ENCODE results near the gene FOXN3. TPM values are rescaled to one million over a fixed set of nuclear protein-coding genes. Genes with fewer than 3 reads are reported as not detected.

FOXN3 gene
- total RNA-seq, 2 donors from 2014 or later, result 116 to 117 TPM

- Mint-ChIP-seq H3K27ac (no peak overlapping the region), H3K4me1 (peaks cover 12% of the 10 kb centered on the region), H3K36me3 (ENCODE audit: low read depth) (no peaks in the 10 kb centered on the region), H3K4me3 (no peak overlapping the region), H3K27me3 (no peaks in the 10 kb centered on the region)
- no peak for DNase-seq
- H3K9me3 ChIP-seq (ENCODE audit: control insufficient read depth, low read length, poor library complexity, severe bottlenecking), result no peaks in the 10 kb centered on the region
- no peak for ATAC-seq
These were observed 34.5 kb downstream of the FOXN3 start for GRCh38 chr14:89382487-89382886.

GRCh38 chr14:89379891-89380820 lies 36.9 kb downstream of the FOXN3 start:
- Mint-ChIP-seq H3K36me3 (ENCODE audit: low read depth) (no peaks in the 10 kb centered on the region), H3K4me3 (no peak overlapping the region), H3K27ac (no peak overlapping the region), H3K4me1 (peaks cover 16% of the 10 kb centered on the region), H3K27me3 (no peaks in the 10 kb centered on the region)
- DNase-seq, result no peak
- ATAC-seq, result no peak
- H3K9me3 ChIP-seq (ENCODE audit: control insufficient read depth, low read length, poor library complexity, severe bottlenecking), result no peaks in the 10 kb centered on the region

- no peak overlapping the region for H3K4me3 Mint-ChIP-seq
- ATAC-seq (no peak), DNase-seq (no peak)
- H3K27ac Mint-ChIP-seq, result no peak overlapping the region
- H3K36me3 Mint-ChIP-seq (ENCODE audit: low read depth), result no peaks in the 10 kb centered on the region
- H3K9me3 ChIP-seq (ENCODE audit: control insufficient read depth, low read length, poor library complexity, severe bottlenecking), result no peaks in the 10 kb centered on the region
- peaks cover 13% of the 10 kb centered on the region for H3K4me1 Mint-ChIP-seq
- no peaks in the 10 kb centered on the region for H3K27me3 Mint-ChIP-seq
These were observed 38.0 kb downstream of the FOXN3 start for GRCh38 chr14:89379006-89379405.

GRCh38 chr14:89378119-89378518 lies 38.9 kb downstream of the FOXN3 start:
- H3K9me3 ChIP-seq (ENCODE audit: control insufficient read depth, low read length, poor library complexity, severe bottlenecking), result no peaks in the 10 kb centered on the region
- ATAC-seq (peak; percentile 81), DNase-seq (no peak)
- Mint-ChIP-seq H3K27me3 (no peaks in the 10 kb centered on the region), H3K36me3 (ENCODE audit: low read depth) (no peaks in the 10 kb centered on the region), H3K4me1 (peaks cover 16% of the 10 kb centered on the region), H3K27ac (peak overlapping the region; percentile 42), H3K4me3 (no peak overlapping the region)

GRCh38 chr14:89377544-89377943 lies 39.5 kb downstream of the FOXN3 start:
- H3K4me3 Mint-ChIP-seq, result no peak overlapping the region
- peak overlapping the region; percentile 42 for H3K27ac Mint-ChIP-seq
- H3K27me3 Mint-ChIP-seq, result no peaks in the 10 kb centered on the region
- H3K4me1 Mint-ChIP-seq, result peaks cover 21% of the 10 kb centered on the region
- no peaks in the 10 kb centered on the region for H3K9me3 ChIP-seq (ENCODE audit: control insufficient read depth, low read length, poor library complexity, severe bottlenecking)
- DNase-seq, result no peak
- no peak for ATAC-seq
- H3K36me3 Mint-ChIP-seq (ENCODE audit: low read depth), result no peaks in the 10 kb centered on the region

- H3K36me3 Mint-ChIP-seq (ENCODE audit: low read depth), result peaks cover 3% of the 10 kb centered on the region
- no peaks in the 10 kb centered on the region for H3K27me3 Mint-ChIP-seq
- H3K4me3 Mint-ChIP-seq, result no peak overlapping the region
- H3K27ac Mint-ChIP-seq, result no peak overlapping the region
- no peaks in the 10 kb centered on the region for H3K9me3 ChIP-seq (ENCODE audit: control insufficient read depth, low read length, poor library complexity, severe bottlenecking)
- H3K4me1 Mint-ChIP-seq, result peaks cover 32% of the 10 kb centered on the region
- DNase-seq (no peak), ATAC-seq (no peak)
These were observed 42.1 kb downstream of the FOXN3 start for GRCh38 chr14:89374908-89375307.

GRCh38 chr14:89373185-89373584 lies 43.8 kb downstream of the FOXN3 start:
- ATAC-seq (no peak), DNase-seq (no peak)
- H3K4me3 Mint-ChIP-seq, result no peak overlapping the region
- H3K4me1 Mint-ChIP-seq, result peaks cover 32% of the 10 kb centered on the region
- no peaks in the 10 kb centered on the region for H3K9me3 ChIP-seq (ENCODE audit: control insufficient read depth, low read length, poor library complexity, severe bottlenecking)
- H3K27ac Mint-ChIP-seq, result no peak overlapping the region
- no peaks in the 10 kb centered on the region for H3K27me3 Mint-ChIP-seq
- peaks cover 3% of the 10 kb centered on the region for H3K36me3 Mint-ChIP-seq (ENCODE audit: low read depth)

- H3K9me3 ChIP-seq (ENCODE audit: control insufficient read depth, low read length, poor library complexity, severe bottlenecking), result no peaks in the 10 kb centered on the region
- Mint-ChIP-seq H3K4me3 (no peak overlapping the region), H3K4me1 (peaks cover 27% of the 10 kb centered on the region), H3K27ac (peak overlapping the region; percentile 54), H3K27me3 (no peaks in the 10 kb centered on the region), H3K36me3 (ENCODE audit: low read depth) (peaks cover 3% of the 10 kb centered on the region)
- no peak for DNase-seq
- ATAC-seq, result no peak
These were observed 44.5 kb downstream of the FOXN3 start for GRCh38 chr14:89372512-89372883.

GRCh38 chr14:89371585-89372511 lies 45.2 kb downstream of the FOXN3 start:
- H3K27ac Mint-ChIP-seq, result peak overlapping the region; percentile 54

GRCh38 chr14:89370781-89371180 lies 46.3 kb downstream of the FOXN3 start:
- Mint-ChIP-seq H3K4me1 (peaks cover 27% of the 10 kb centered on the region), H3K36me3 (ENCODE audit: low read depth) (peaks cover 3% of the 10 kb centered on the region), H3K4me3 (no peak overlapping the region), H3K27ac (no peak overlapping the region), H3K27me3 (no peaks in the 10 kb centered on the region)
- DNase-seq, result no peak
- no peak for ATAC-seq
- no peaks in the 10 kb centered on the region for H3K9me3 ChIP-seq (ENCODE audit: control insufficient read depth, low read length, poor library complexity, severe bottlenecking)

More at GRCh38 chr14:89371585-89372511, 45.2 kb downstream of the FOXN3 start:
- ATAC-seq (no peak), DNase-seq (no peak)
- H3K9me3 ChIP-seq (ENCODE audit: control insufficient read depth, low read length, poor library complexity, severe bottlenecking), result no peaks in the 10 kb centered on the region
- H3K36me3 Mint-ChIP-seq (ENCODE audit: low read depth), result peaks cover 3% of the 10 kb centered on the region
- H3K4me1 Mint-ChIP-seq, result peaks cover 27% of the 10 kb centered on the region
- no peaks in the 10 kb centered on the region for H3K27me3 Mint-ChIP-seq
- H3K4me3 Mint-ChIP-seq, result no peak overlapping the region

GRCh38 chr14:89370381-89370780 lies 46.7 kb downstream of the FOXN3 start:
- Mint-ChIP-seq H3K27me3 (no peaks in the 10 kb centered on the region), H3K4me1 (peaks cover 30% of the 10 kb centered on the region), H3K36me3 (ENCODE audit: low read depth) (peaks cover 3% of the 10 kb centered on the region), H3K4me3 (no peak overlapping the region), H3K27ac (no peak overlapping the region)
- no peak for DNase-seq
- no peaks in the 10 kb centered on the region for H3K9me3 ChIP-seq (ENCODE audit: control insufficient read depth, low read length, poor library complexity, severe bottlenecking)
- ATAC-seq, result no peak

GRCh38 chr14:89369656-89370055 lies 47.4 kb downstream of the FOXN3 start:
- Mint-ChIP-seq H3K4me3 (no peak overlapping the region), H3K27ac (peak overlapping the region; percentile 34), H3K4me1 (peaks cover 37% of the 10 kb centered on the region), H3K36me3 (ENCODE audit: low read depth) (peaks cover 3% of the 10 kb centered on the region), H3K27me3 (no peaks in the 10 kb centered on the region)
- no peak for ATAC-seq
- no peaks in the 10 kb centered on the region for H3K9me3 ChIP-seq (ENCODE audit: control insufficient read depth, low read length, poor library complexity, severe bottlenecking)
- DNase-seq, result no peak
